ENCODE results near the gene HNF4A. TPM values are rescaled to one million over a fixed set of nuclear protein-coding genes. Genes with fewer than 3 reads are reported as not detected.

HNF4A gene
- total and polyA plus RNA-seq, 5 donors from 2014 or later: not detected

GRCh38 chr20:44349349-44349748 lies 6.2 kb upstream of the HNF4A start:
- DNase-seq: no peak
- H3K4me3 Mint-ChIP-seq: no peak overlapping the region
- Histone ChIP-seq H3K36me3 (ENCODE audit: control insufficient read depth, insufficient read depth, low read length) (no peaks in the 10 kb centered on the region), H3K27ac (ENCODE audit: insufficient read depth, low read length, poor library complexity, severe bottlenecking) (no peak overlapping the region), H3K9me3 (ENCODE audit: control insufficient read depth in 2 of 2, low read length in 2 of 2) (no peaks in the 10 kb centered on the region), H3K27me3 (ENCODE audit: control insufficient read depth, insufficient read depth, low read length) (no peaks in the 10 kb centered on the region), H3K4me3 (ENCODE audit: low read depth, low read length) (no peak overlapping the region), H3K4me1 (ENCODE audit: control insufficient read depth, insufficient read depth, low read length, poor library complexity, severe bottlenecking) (no peaks in the 10 kb centered on the region)
- H3K27me3 Mint-ChIP-seq: peaks cover 7% of the 10 kb centered on the region
- no peaks in the 10 kb centered on the region for H3K4me1 Mint-ChIP-seq
- H3K9me3 Mint-ChIP-seq: no peaks in the 10 kb centered on the region
- no peaks in the 10 kb centered on the region for H3K36me3 Mint-ChIP-seq
- no peak overlapping the region for H3K27ac Mint-ChIP-seq
- ATAC-seq (ENCODE audit: low read depth in 2 of 2): no peak

- no peaks in the 10 kb centered on the region for H3K4me1 ChIP-seq (ENCODE audit: control insufficient read depth, insufficient read depth, low read length, poor library complexity, severe bottlenecking)
- DNase-seq: no peak
- H3K27me3 ChIP-seq (ENCODE audit: control insufficient read depth, insufficient read depth, low read length): no peaks in the 10 kb centered on the region
- no peak overlapping the region for H3K4me3 ChIP-seq (ENCODE audit: low read depth, low read length)
- no peaks in the 10 kb centered on the region for H3K9me3 Mint-ChIP-seq
- H3K27me3 Mint-ChIP-seq: peaks cover 18% of the 10 kb centered on the region
- H3K27ac Mint-ChIP-seq: no peak overlapping the region
- no peaks in the 10 kb centered on the region for H3K36me3 ChIP-seq (ENCODE audit: control insufficient read depth, insufficient read depth, low read length)
- H3K27ac ChIP-seq (ENCODE audit: insufficient read depth, low read length, poor library complexity, severe bottlenecking): no peak overlapping the region
- H3K4me3 Mint-ChIP-seq: no peak overlapping the region
- no peaks in the 10 kb centered on the region for H3K36me3 Mint-ChIP-seq
- H3K4me1 Mint-ChIP-seq: no peaks in the 10 kb centered on the region
- no peak for ATAC-seq (ENCODE audit: low read depth in 2 of 2)
- no peaks in the 10 kb centered on the region for H3K9me3 ChIP-seq (ENCODE audit: control insufficient read depth in 2 of 2, low read length in 2 of 2)
Measured at GRCh38 chr20:44350567-44350966, 4.9 kb upstream of the HNF4A start.

- Histone ChIP-seq H3K27ac (ENCODE audit: insufficient read depth, low read length, poor library complexity, severe bottlenecking) (no peak overlapping the region), H3K4me1 (ENCODE audit: control insufficient read depth, insufficient read depth, low read length, poor library complexity, severe bottlenecking) (no peaks in the 10 kb centered on the region), H3K36me3 (ENCODE audit: control insufficient read depth, insufficient read depth, low read length) (no peaks in the 10 kb centered on the region), H3K4me3 (ENCODE audit: low read depth, low read length) (no peak overlapping the region), H3K27me3 (ENCODE audit: control insufficient read depth, insufficient read depth, low read length) (peaks cover 3% of the 10 kb centered on the region), H3K9me3 (ENCODE audit: control insufficient read depth in 2 of 2, low read length in 2 of 2) (no peaks in the 10 kb centered on the region)
- DNase-seq (no peak), ATAC-seq (ENCODE audit: low read depth in 2 of 2) (no peak)
- H3K36me3 Mint-ChIP-seq: no peaks in the 10 kb centered on the region
- no peaks in the 10 kb centered on the region for H3K4me1 Mint-ChIP-seq
- H3K9me3 Mint-ChIP-seq: no peaks in the 10 kb centered on the region
- peaks cover 23% of the 10 kb centered on the region for H3K27me3 Mint-ChIP-seq
- H3K27ac Mint-ChIP-seq: no peak overlapping the region
- no peak overlapping the region for H3K4me3 Mint-ChIP-seq
Measured at GRCh38 chr20:44354979-44355497, 461 bp upstream of the HNF4A start.

- H3K27me3 ChIP-seq (ENCODE audit: control insufficient read depth, insufficient read depth, low read length): peaks cover 3% of the 10 kb centered on the region
- Mint-ChIP-seq H3K4me1 (no peaks in the 10 kb centered on the region), H3K36me3 (no peaks in the 10 kb centered on the region), H3K4me3 (no peak overlapping the region), H3K27me3 (peaks cover 18% of the 10 kb centered on the region), H3K9me3 (no peaks in the 10 kb centered on the region), H3K27ac (no peak overlapping the region)
- no peak overlapping the region for H3K4me3 ChIP-seq (ENCODE audit: low read depth, low read length)
- no peak overlapping the region for H3K27ac ChIP-seq (ENCODE audit: insufficient read depth, low read length, poor library complexity, severe bottlenecking)
- H3K9me3 ChIP-seq (ENCODE audit: control insufficient read depth in 2 of 2, low read length in 2 of 2): no peaks in the 10 kb centered on the region
- H3K4me1 ChIP-seq (ENCODE audit: control insufficient read depth, insufficient read depth, low read length, poor library complexity, severe bottlenecking): no peaks in the 10 kb centered on the region
- H3K36me3 ChIP-seq (ENCODE audit: control insufficient read depth, insufficient read depth, low read length): no peaks in the 10 kb centered on the region
- DNase-seq (no peak), ATAC-seq (ENCODE audit: low read depth in 2 of 2) (no peak)
Measured at GRCh38 chr20:44356353-44356723, 839 bp downstream of the HNF4A start.

- Mint-ChIP-seq H3K4me3 (no peak overlapping the region), H3K9me3 (no peaks in the 10 kb centered on the region), H3K36me3 (no peaks in the 10 kb centered on the region), H3K27ac (no peak overlapping the region), H3K4me1 (no peaks in the 10 kb centered on the region), H3K27me3 (peaks cover 18% of the 10 kb centered on the region)
- ATAC-seq (ENCODE audit: low read depth in 2 of 2) (no peak), DNase-seq (no peak)
- Histone ChIP-seq H3K4me3 (ENCODE audit: low read depth, low read length) (no peak overlapping the region), H3K36me3 (ENCODE audit: control insufficient read depth, insufficient read depth, low read length) (no peaks in the 10 kb centered on the region), H3K9me3 (ENCODE audit: control insufficient read depth in 2 of 2, low read length in 2 of 2) (no peaks in the 10 kb centered on the region), H3K27ac (ENCODE audit: insufficient read depth, low read length, poor library complexity, severe bottlenecking) (no peak overlapping the region), H3K4me1 (ENCODE audit: control insufficient read depth, insufficient read depth, low read length, poor library complexity, severe bottlenecking) (no peaks in the 10 kb centered on the region), H3K27me3 (ENCODE audit: control insufficient read depth, insufficient read depth, low read length) (peaks cover 3% of the 10 kb centered on the region)
Measured at GRCh38 chr20:44357020-44357419, 1.5 kb downstream of the HNF4A start.

GRCh38 chr20:44357555-44358125 lies 2.1 kb downstream of the HNF4A start:
- Mint-ChIP-seq H3K4me1 (no peaks in the 10 kb centered on the region), H3K9me3 (no peaks in the 10 kb centered on the region), H3K4me3 (no peak overlapping the region), H3K27me3 (peaks cover 18% of the 10 kb centered on the region), H3K36me3 (no peaks in the 10 kb centered on the region), H3K27ac (no peak overlapping the region)
- Histone ChIP-seq H3K9me3 (ENCODE audit: control insufficient read depth in 2 of 2, low read length in 2 of 2) (no peaks in the 10 kb centered on the region), H3K4me3 (ENCODE audit: low read depth, low read length) (no peak overlapping the region), H3K36me3 (ENCODE audit: control insufficient read depth, insufficient read depth, low read length) (no peaks in the 10 kb centered on the region), H3K4me1 (ENCODE audit: control insufficient read depth, insufficient read depth, low read length, poor library complexity, severe bottlenecking) (no peaks in the 10 kb centered on the region), H3K27ac (ENCODE audit: insufficient read depth, low read length, poor library complexity, severe bottlenecking) (no peak overlapping the region), H3K27me3 (ENCODE audit: control insufficient read depth, insufficient read depth, low read length) (peaks cover 3% of the 10 kb centered on the region)
- DNase-seq: no peak
- no peak for ATAC-seq (ENCODE audit: low read depth in 2 of 2)

- no peak overlapping the region for H3K4me3 ChIP-seq (ENCODE audit: low read depth, low read length)
- no peaks in the 10 kb centered on the region for H3K4me1 Mint-ChIP-seq
- no peaks in the 10 kb centered on the region for H3K9me3 ChIP-seq (ENCODE audit: control insufficient read depth in 2 of 2, low read length in 2 of 2)
- peaks cover 18% of the 10 kb centered on the region for H3K27me3 Mint-ChIP-seq
- H3K27me3 ChIP-seq (ENCODE audit: control insufficient read depth, insufficient read depth, low read length): peaks cover 3% of the 10 kb centered on the region
- ATAC-seq (ENCODE audit: low read depth in 2 of 2) (no peak), DNase-seq (no peak)
- no peaks in the 10 kb centered on the region for H3K36me3 Mint-ChIP-seq
- no peak overlapping the region for H3K27ac ChIP-seq (ENCODE audit: insufficient read depth, low read length, poor library complexity, severe bottlenecking)
- H3K36me3 ChIP-seq (ENCODE audit: control insufficient read depth, insufficient read depth, low read length): no peaks in the 10 kb centered on the region
- H3K9me3 Mint-ChIP-seq: no peaks in the 10 kb centered on the region
- no peaks in the 10 kb centered on the region for H3K4me1 ChIP-seq (ENCODE audit: control insufficient read depth, insufficient read depth, low read length, poor library complexity, severe bottlenecking)
- H3K4me3 Mint-ChIP-seq: no peak overlapping the region
- H3K27ac Mint-ChIP-seq: no peak overlapping the region
Measured at GRCh38 chr20:44358776-44359175, 3.3 kb downstream of the HNF4A start.

- no peak overlapping the region for H3K27ac ChIP-seq (ENCODE audit: insufficient read depth, low read length, poor library complexity, severe bottlenecking)
- ATAC-seq (ENCODE audit: low read depth in 2 of 2) (no peak), DNase-seq (no peak)
- no peaks in the 10 kb centered on the region for H3K4me1 Mint-ChIP-seq
- peaks cover 8% of the 10 kb centered on the region for H3K27me3 Mint-ChIP-seq
- H3K9me3 ChIP-seq (ENCODE audit: control insufficient read depth in 2 of 2, low read length in 2 of 2): no peaks in the 10 kb centered on the region
- H3K4me3 ChIP-seq (ENCODE audit: low read depth, low read length): no peak overlapping the region
- H3K4me3 Mint-ChIP-seq: no peak overlapping the region
- H3K27me3 ChIP-seq (ENCODE audit: control insufficient read depth, insufficient read depth, low read length): peaks cover 3% of the 10 kb centered on the region
- no peak overlapping the region for H3K27ac Mint-ChIP-seq
- no peaks in the 10 kb centered on the region for H3K36me3 Mint-ChIP-seq
- H3K9me3 Mint-ChIP-seq: no peaks in the 10 kb centered on the region
- H3K36me3 ChIP-seq (ENCODE audit: control insufficient read depth, insufficient read depth, low read length): no peaks in the 10 kb centered on the region
- H3K4me1 ChIP-seq (ENCODE audit: control insufficient read depth, insufficient read depth, low read length, poor library complexity, severe bottlenecking): no peaks in the 10 kb centered on the region
Measured at GRCh38 chr20:44360221-44360620, 4.7 kb downstream of the HNF4A start.
